ENCODE measurements around the gene RIPOR3.

RIPOR3 gene

GRCh38 chr20:50690650-50691572, at the start of gene RIPOR3:
Gene RIPOR3 (minus strand): TSS chr20:50691542. CDS start chr20:50691128, 414 bp downstream.
- no peak for TF ChIP-seq CTCF (IDR thresholded peaks at IDR 0.05)
- no peaks in the 10 kb centered on the region for H3K36me3 ChIP-seq
- H3K27me3 ChIP-seq: peaks cover 53% of the 10 kb centered on the region
- H3K9me3 ChIP-seq: no peaks in the 10 kb centered on the region
- peak within 1 kb of the TSS in 1 of 2 experiments; percentile 47 for H3K4me3 ChIP-seq (ENCODE audit: low read depth in 1 of 2, low read length in 1 of 2)
- peaks cover 59 to 61% of the 10 kb centered on the region in 2 experiments for H3K4me1 ChIP-seq (ENCODE audit: control insufficient read depth in 1 of 2, insufficient read depth in 1 of 2, low read depth in 1 of 2, low read length in 1 of 2)
- H3K27ac ChIP-seq: no peak within 1 kb of the TSS

- H3K4me3 ChIP-seq (ENCODE audit: low read depth in 1 of 2, low read length in 1 of 2): no peak overlapping the region
- H3K27me3 ChIP-seq: no peaks in the 10 kb centered on the region
- peaks cover 5 to 8% of the 10 kb centered on the region in 2 experiments for H3K4me1 ChIP-seq (ENCODE audit: control insufficient read depth in 1 of 2, insufficient read depth in 1 of 2, low read depth in 1 of 2, low read length in 1 of 2)
- no peaks in the 10 kb centered on the region for H3K9me3 ChIP-seq
- no peak overlapping the region for H3K27ac ChIP-seq
- no peak for TF ChIP-seq CTCF (IDR thresholded peaks at IDR 0.05)
- H3K36me3 ChIP-seq: peaks cover 17% of the 10 kb centered on the region
Measured at GRCh38 chr20:50737352-50737751, 46.0 kb upstream of the RIPOR3 start.

- no peak overlapping the region for H3K27ac ChIP-seq
- no peak overlapping the region for H3K4me3 ChIP-seq (ENCODE audit: low read depth in 1 of 2, low read length in 1 of 2)
- H3K9me3 ChIP-seq: no peaks in the 10 kb centered on the region
- H3K36me3 ChIP-seq: peaks cover 10% of the 10 kb centered on the region
- H3K4me1 ChIP-seq (ENCODE audit: control insufficient read depth in 1 of 2, insufficient read depth in 1 of 2, low read depth in 1 of 2, low read length in 1 of 2): peaks cover 14 to 15% of the 10 kb centered on the region in 2 experiments
- no peaks in the 10 kb centered on the region for H3K27me3 ChIP-seq
- no peak for TF ChIP-seq CTCF (IDR thresholded peaks at IDR 0.05)
Measured at GRCh38 chr20:50735813-50736212, 44.5 kb upstream of the RIPOR3 start.

GRCh38 chr20:50734730-50735679, 43.7 kb upstream of the RIPOR3 start:
- H3K4me1 ChIP-seq (ENCODE audit: control insufficient read depth in 1 of 2, insufficient read depth in 1 of 2, low read depth in 1 of 2, low read length in 1 of 2): peaks cover 20 to 22% of the 10 kb centered on the region in 2 experiments
- no peaks in the 10 kb centered on the region for H3K27me3 ChIP-seq
- no peaks in the 10 kb centered on the region for H3K9me3 ChIP-seq
- TF ChIP-seq CTCF (IDR thresholded peaks at IDR 0.05): no peak
- H3K27ac ChIP-seq: no peak overlapping the region
- H3K36me3 ChIP-seq: peaks cover 10% of the 10 kb centered on the region
- H3K4me3 ChIP-seq (ENCODE audit: low read depth in 1 of 2, low read length in 1 of 2): no peak overlapping the region

- Histone ChIP-seq H3K27ac (no peak overlapping the region), H3K4me1 (ENCODE audit: control insufficient read depth in 1 of 2, insufficient read depth in 1 of 2, low read depth in 1 of 2, low read length in 1 of 2) (peaks cover 23 to 32% of the 10 kb centered on the region in 2 experiments), H3K36me3 (peaks cover 10% of the 10 kb centered on the region), H3K9me3 (no peaks in the 10 kb centered on the region), H3K27me3 (no peaks in the 10 kb centered on the region), H3K4me3 (ENCODE audit: low read depth in 1 of 2, low read length in 1 of 2) (no peak overlapping the region)
- TF ChIP-seq CTCF (IDR thresholded peaks at IDR 0.05): no peak
Measured at GRCh38 chr20:50733644-50734349, 42.5 kb upstream of the RIPOR3 start.
